ENCODE results near the gene UHMK1.

DNA sequence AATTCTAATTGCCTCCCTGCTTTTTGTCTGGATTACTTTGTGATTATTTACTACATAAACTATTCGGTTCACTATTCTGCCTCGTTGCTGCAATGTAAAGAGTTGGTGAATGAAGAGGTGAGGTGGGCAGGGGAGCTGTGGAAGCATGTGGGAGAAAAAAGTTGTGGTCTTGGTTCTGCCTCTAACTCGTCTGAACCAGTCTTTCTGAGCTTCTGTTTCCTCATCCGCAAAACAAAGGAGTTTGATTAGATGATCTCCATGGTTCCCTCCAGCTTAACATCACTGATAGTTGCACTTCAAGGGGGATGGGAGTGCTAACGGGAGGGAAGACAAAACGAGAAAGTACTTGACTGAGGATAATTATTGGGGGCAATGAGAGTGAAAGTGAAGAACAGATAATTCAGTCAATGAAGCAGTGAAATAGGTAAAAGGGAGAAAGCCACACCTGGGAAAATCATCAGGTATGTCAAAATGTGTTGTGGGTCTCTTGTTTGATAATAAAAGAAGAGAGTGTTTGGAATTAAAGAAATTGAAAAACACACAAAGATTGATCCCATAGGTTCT lies 26.2 kb upstream of the UHMK1 start:
- no peak for TF ChIP-seq RAD21 (IDR thresholded peaks at IDR 0.05; ENCODE audit: low read depth)
- TF ChIP-seq, protein P1, sequence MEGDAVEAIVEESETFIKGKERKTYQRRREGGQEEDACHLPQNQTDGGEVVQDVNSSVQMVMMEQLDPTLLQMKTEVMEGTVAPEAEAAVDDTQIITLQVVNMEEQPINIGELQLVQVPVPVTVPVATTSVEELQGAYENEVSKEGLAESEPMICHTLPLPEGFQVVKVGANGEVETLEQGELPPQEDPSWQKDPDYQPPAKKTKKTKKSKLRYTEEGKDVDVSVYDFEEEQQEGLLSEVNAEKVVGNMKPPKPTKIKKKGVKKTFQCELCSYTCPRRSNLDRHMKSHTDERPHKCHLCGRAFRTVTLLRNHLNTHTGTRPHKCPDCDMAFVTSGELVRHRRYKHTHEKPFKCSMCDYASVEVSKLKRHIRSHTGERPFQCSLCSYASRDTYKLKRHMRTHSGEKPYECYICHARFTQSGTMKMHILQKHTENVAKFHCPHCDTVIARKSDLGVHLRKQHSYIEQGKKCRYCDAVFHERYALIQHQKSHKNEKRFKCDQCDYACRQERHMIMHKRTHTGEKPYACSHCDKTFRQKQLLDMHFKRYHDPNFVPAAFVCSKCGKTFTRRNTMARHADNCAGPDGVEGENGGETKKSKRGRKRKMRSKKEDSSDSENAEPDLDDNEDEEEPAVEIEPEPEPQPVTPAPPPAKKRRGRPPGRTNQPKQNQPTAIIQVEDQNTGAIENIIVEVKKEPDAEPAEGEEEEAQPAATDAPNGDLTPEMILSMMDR (IDR thresholded peaks at IDR 0.05 in 2 of 3, conservative IDR thresholded peaks at IDR 0.05 in 1 of 3; ENCODE audit: borderline replicate concordance in 1 of 3, insufficient read depth in 1 of 3, low read depth in 2 of 3, low read length in 2 of 3), result no peak
- TF ChIP-seq, protein P2, sequence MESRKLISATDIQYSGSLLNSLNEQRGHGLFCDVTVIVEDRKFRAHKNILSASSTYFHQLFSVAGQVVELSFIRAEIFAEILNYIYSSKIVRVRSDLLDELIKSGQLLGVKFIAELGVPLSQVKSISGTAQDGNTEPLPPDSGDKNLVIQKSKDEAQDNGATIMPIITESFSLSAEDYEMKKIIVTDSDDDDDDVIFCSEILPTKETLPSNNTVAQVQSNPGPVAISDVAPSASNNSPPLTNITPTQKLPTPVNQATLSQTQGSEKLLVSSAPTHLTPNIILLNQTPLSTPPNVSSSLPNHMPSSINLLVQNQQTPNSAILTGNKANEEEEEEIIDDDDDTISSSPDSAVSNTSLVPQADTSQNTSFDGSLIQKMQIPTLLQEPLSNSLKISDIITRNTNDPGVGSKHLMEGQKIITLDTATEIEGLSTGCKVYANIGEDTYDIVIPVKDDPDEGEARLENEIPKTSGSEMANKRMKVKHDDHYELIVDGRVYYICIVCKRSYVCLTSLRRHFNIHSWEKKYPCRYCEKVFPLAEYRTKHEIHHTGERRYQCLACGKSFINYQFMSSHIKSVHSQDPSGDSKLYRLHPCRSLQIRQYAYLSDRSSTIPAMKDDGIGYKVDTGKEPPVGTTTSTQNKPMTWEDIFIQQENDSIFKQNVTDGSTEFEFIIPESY (IDR thresholded peaks at IDR 0.05; ENCODE audit: extremely low read depth, insufficient replicate concordance, low read length), result no peak
- TF ChIP-seq EZH2phosphoT487 (IDR thresholded peaks at IDR 0.05; ENCODE audit: borderline replicate concordance), result no peak
- TF ChIP-seq SRF (IDR thresholded peaks at IDR 0.05; ENCODE audit: low read depth), result no peak
- TF ChIP-seq ZNF274 (IDR thresholded peaks at IDR 0.05; ENCODE audit: low read depth, low read length), result no peak
- no peak for TF ChIP-seq EZH2 (IDR thresholded peaks at IDR 0.05)
- no peak for TF ChIP-seq SIN3A (IDR thresholded peaks at IDR 0.05; ENCODE audit: low read depth)
- TF ChIP-seq, protein P3, sequence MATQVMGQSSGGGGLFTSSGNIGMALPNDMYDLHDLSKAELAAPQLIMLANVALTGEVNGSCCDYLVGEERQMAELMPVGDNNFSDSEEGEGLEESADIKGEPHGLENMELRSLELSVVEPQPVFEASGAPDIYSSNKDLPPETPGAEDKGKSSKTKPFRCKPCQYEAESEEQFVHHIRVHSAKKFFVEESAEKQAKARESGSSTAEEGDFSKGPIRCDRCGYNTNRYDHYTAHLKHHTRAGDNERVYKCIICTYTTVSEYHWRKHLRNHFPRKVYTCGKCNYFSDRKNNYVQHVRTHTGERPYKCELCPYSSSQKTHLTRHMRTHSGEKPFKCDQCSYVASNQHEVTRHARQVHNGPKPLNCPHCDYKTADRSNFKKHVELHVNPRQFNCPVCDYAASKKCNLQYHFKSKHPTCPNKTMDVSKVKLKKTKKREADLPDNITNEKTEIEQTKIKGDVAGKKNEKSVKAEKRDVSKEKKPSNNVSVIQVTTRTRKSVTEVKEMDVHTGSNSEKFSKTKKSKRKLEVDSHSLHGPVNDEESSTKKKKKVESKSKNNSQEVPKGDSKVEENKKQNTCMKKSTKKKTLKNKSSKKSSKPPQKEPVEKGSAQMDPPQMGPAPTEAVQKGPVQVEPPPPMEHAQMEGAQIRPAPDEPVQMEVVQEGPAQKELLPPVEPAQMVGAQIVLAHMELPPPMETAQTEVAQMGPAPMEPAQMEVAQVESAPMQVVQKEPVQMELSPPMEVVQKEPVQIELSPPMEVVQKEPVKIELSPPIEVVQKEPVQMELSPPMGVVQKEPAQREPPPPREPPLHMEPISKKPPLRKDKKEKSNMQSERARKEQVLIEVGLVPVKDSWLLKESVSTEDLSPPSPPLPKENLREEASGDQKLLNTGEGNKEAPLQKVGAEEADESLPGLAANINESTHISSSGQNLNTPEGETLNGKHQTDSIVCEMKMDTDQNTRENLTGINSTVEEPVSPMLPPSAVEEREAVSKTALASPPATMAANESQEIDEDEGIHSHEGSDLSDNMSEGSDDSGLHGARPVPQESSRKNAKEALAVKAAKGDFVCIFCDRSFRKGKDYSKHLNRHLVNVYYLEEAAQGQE (IDR thresholded peaks at IDR 0.05; ENCODE audit: low read depth), result no peak
- no peak for TF ChIP-seq SP1 (IDR thresholded peaks at IDR 0.05; ENCODE audit: low read depth)

Data from HCT116 (cell line).